Erythroblast (primary cell): ENCODE data around the gene FNBP1.
A peak's percentile ranks its signal among the peaks of the same experiment; 100 is the strongest.

Source experiments
- DNase-seq, 2 experiments: peaks; one replicate each; lab custom pipeline; 2025; lab: John Stamatoyannopoulos, UW
- GATA1 ChIP-seq: IDR thresholded peaks from 2 replicates; pipeline ENCODE4 v1.6.1; 2011; ENCODE audit warnings: low read depth, mild to moderate bottlenecking, control low read depth, low read length, moderate library complexity
- POLR2A ChIP-seq: IDR thresholded peaks from 2 replicates; pipeline ENCODE4 v1.6.1; 2011; ENCODE audit warnings: mild to moderate bottlenecking, low read length

The FNBP1 gene

GRCh38 chr9:129868023-129868871 is 174.7 kb downstream of the FNBP1 start:
- TF ChIP-seq POLR2A = no peak
- TF ChIP-seq GATA1 = no peak
- DNase-seq = no peak

- DNase-seq = peak; percentile 40 to 51
- TF ChIP-seq GATA1 = no peak
- TF ChIP-seq POLR2A = no peak
These were observed 175.6 kb downstream of the FNBP1 start for GRCh38 chr9:129867136-129868022.

DNA sequence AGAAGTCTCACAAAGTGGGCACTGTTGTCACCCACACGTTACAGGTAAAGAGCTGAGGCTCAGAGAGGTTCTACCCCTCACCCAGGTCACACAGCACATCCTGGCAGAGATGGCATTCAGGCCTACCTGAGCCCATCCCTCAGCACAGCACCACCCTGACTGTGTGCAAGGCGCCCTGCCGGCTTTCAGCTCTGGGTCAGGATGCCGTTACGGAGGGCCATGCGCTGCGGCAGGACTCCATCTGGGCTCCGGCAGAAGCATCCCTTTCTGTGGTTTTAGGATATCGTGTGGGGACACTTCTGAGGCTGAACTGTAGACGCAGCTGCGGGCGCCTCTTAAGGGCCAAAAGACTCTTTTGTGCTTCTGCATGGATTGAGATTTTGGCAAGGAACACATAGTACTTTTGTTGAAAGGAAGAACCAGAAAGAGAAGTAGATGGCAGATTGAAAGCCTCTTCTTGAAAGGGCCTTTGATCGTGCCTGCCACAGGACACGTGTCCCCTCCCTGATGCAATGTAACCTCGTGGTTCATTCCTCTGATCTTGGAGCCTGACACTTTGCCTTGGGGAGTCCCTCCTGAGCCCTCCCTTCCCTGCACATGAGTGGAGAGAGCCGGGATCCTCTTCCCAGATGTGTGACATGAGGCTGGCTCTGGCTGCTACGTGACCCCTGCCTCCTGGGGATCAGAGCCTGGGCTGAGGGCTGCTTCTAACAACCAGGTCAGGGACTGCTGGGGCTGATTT is 176.4 kb downstream of the FNBP1 start:
- no peak for TF ChIP-seq GATA1
- TF ChIP-seq POLR2A = no peak
- DNase-seq = no peak

GRCh38 chr9:129865668-129866320 is 177.2 kb downstream of the FNBP1 start:
- DNase-seq = no peak

GRCh38 chr9:129864991-129865647 is 177.9 kb downstream of the FNBP1 start:
- peak in 1 of 2 experiments; percentile 36 for DNase-seq
- TF ChIP-seq POLR2A = no peak

More at GRCh38 chr9:129865668-129866320, 177.2 kb downstream of the FNBP1 start:
- no peak for TF ChIP-seq GATA1
- no peak for TF ChIP-seq POLR2A

DNA sequence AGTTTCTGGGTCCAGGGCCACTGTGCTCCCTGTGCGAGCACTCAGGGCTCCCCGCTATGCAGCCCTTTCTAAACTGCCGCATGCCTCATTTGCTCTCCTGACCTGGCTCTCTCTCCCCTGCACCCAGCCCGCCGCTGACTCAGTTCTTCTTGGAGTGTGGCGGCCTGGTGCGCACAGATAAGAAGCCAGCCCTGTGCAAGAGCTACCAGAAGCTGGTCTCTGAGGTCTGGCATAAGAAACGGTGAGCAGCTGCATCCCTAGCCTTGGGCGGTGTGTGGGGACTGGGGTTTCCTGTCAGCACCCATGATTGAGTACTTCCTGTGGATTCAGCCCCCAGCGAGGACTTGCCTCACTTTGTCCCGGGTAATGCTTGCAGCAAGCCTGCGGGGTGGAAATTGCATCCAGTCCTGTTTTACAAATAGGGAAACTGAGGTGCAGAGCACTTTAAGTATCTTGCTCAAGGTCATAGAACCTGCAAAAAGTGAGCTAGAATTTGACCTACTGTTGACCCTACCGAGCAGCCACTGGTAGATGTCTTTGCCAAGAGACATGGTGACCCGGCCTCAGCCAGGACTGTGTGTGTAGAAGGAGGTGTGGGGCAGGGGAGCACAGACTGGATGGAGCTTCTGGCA is 179.8 kb downstream of the FNBP1 start:
- DNase-seq = peak; percentile 98 to 99
- TF ChIP-seq POLR2A = peak; percentile 50
- TF ChIP-seq GATA1 = peak; percentile 87

DNA sequence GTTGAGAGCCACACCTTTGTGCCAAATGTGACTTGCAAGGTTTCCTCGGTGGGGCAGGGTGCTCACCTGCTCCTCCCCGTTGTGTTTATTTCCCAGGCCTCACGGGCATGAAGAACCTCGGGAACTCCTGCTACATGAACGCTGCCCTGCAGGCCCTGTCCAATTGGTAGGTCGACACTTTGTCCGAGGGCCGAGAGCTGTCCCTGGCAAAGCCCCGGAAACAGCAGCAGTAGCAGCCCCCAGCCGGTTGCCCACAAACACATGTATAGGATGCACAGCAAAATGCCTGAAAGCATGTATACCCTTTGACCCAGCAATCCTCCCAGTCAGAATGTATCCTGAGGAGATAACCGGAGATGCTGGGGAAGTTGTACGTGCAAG is 181.6 kb downstream of the FNBP1 start:
- DNase-seq = no peak

DNA sequence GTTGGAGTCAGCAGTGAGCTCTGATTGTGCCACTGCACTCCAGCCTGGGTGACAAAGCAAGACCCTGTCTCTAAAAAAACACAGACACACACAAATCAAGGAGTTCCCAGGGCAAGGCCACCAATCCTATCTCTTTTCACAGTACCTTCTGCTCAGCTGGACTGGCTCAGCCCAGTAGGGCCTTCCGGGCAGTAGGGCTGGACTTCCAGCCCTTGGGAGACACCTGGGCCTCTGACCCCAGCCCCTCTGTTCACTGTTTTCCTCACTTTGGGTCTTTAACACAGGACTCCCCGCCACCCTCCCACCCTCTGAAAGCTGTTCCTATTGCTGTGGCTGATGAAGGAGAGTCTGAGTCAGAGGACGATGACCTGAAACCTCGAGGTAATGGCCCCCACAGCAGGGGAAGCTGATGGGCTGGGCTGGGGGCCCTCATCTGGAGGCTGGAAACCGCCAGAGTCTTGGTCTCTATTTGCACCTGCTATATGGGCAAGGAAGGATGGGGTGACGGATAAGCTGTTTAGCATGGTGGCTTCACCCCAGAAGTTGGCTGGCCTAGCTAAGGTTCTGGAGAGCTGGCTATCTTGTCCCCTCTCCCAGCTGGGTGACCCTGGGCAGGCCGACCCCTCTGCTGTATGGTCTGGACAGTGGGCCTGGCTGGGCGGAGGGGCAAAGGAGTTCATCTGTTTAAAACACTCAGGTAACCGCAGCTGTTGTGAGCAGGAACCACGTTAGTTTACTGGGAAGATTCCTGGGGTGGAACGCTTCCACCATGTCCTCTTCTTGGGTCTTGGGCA is 182.1 kb downstream of the FNBP1 start:
- TF ChIP-seq POLR2A (no peak), GATA1 (no peak)
- DNase-seq = peak in 1 of 2 experiments; percentile 30

More for the DNA sequence above, 181.6 kb downstream of the FNBP1 start:
- no peak for TF ChIP-seq POLR2A
- TF ChIP-seq GATA1 = no peak

GRCh38 chr9:129858167-129858962 is 184.6 kb downstream of the FNBP1 start:
- no peak for TF ChIP-seq POLR2A
- no peak for TF ChIP-seq GATA1
- DNase-seq = no peak

DNA sequence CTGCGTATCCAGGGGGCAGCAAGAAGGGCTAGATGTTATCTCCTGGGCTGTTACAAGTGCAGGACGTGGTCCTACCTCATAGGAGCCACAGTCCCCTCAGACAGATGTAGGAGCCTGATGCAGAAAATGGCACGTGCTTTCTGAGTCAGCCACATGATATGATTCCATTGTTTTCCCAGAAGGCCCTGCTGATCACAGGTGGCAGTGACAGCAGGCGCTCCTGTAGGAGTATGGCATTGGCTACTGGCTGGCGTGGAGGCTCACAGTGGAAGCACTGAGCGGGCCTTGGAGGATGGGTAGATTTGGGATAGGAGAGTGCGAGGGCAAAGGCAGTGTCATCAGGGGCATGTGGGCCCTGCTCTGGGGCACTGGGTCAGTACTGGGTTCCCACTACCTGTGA is 185.8 kb downstream of the FNBP1 start:
- TF ChIP-seq GATA1 = no peak
- peak in 1 of 2 experiments; percentile 34 for DNase-seq
